Neuronal stem cell (in vitro differentiated cells): ENCODE results near the gene TRAF1.

ENCODE experiments used
- DNase-seq: peaks from one replicate; pipeline ENCODE4 v3.0.0-alpha.2; 2013; ENCODE audit warnings: low spot score
- H2AFZ ChIP-seq: one replicate; pipeline ENCODE4 v1.6.1; 2013; ENCODE audit warnings: mild to moderate bottlenecking, low read length, inconsistent platforms
- H2AK5ac ChIP-seq: 2 replicates; pipeline ENCODE4 v1.6.1; 2013; ENCODE audit warnings: low read depth, mild to moderate bottlenecking, inconsistent platforms, low read length, moderate library complexity, mixed read lengths
- H2BK120ac ChIP-seq: 2 replicates; pipeline ENCODE4 v1.6.1; 2013; ENCODE audit warnings: low read depth, mild to moderate bottlenecking, inconsistent platforms, low read length, moderate library complexity, mixed read lengths
- H2BK12ac ChIP-seq: one replicate; pipeline ENCODE4 v1.6.1; 2013; ENCODE audit warnings: low read length, inconsistent platforms
- H2BK15ac ChIP-seq: 2 replicates; pipeline ENCODE4 v1.6.1; 2013; ENCODE audit warnings: mild to moderate bottlenecking, low read length, inconsistent platforms, mixed read lengths
- H2BK5ac ChIP-seq: one replicate; pipeline ENCODE4 v1.6.1; 2013; ENCODE audit warnings: inconsistent platforms, mild to moderate bottlenecking, low read length, moderate library complexity
- H3K14ac ChIP-seq: one replicate; pipeline ENCODE4 v1.6.1; 2013; ENCODE audit warnings: low read length, inconsistent platforms
- H3K18ac ChIP-seq: 2 replicates; pipeline ENCODE4 v1.6.1; 2013; ENCODE audit warnings: low read length, inconsistent platforms
- H3K23ac ChIP-seq: 2 replicates; pipeline ENCODE4 v1.6.1; 2013; ENCODE audit warnings: low read depth, mild to moderate bottlenecking, mixed read lengths, low read length, inconsistent platforms; ENCODE audit not compliant: poor library complexity
- H3K27ac ChIP-seq: replicated peaks from 3 replicates; pipeline ENCODE4 v1.5.1; 2013; ENCODE audit warnings: low read length, inconsistent platforms
- H3K27me3 ChIP-seq, 3 experiments: 2 replicates each; pipeline ENCODE4 v1.6.1; 2013; ENCODE audit warnings: low read length in 3 of 3, mild to moderate bottlenecking in 2 of 3, inconsistent platforms in 1 of 3, low read depth in 1 of 3, mixed read lengths in 1 of 3, moderate library complexity in 1 of 3; ENCODE audit not compliant: control insufficient read depth in 3 of 3, insufficient read depth in 3 of 3
- H3K36me3 ChIP-seq, 2 donors: replicated peaks in 1 of 2; 2 replicates each; pipeline ENCODE4 v1.6.1; 2013; ENCODE audit warnings: low read length in 2 of 2; ENCODE audit not compliant: control insufficient read depth in 2 of 2, insufficient read depth in 2 of 2
- H3K4ac ChIP-seq: 2 replicates; pipeline ENCODE4 v1.6.1; 2013; ENCODE audit warnings: inconsistent platforms, mild to moderate bottlenecking, low read length, moderate library complexity
- H3K4me1 ChIP-seq, 2 donors: 1 replicate in 1 of 2; 2 replicates in 1 of 2; pipeline ENCODE4 v1.6.1; 2013; ENCODE audit warnings: low read length in 2 of 2, low read depth in 1 of 2; ENCODE audit not compliant: control insufficient read depth in 2 of 2, insufficient read depth in 1 of 2
- H3K4me2 ChIP-seq: one replicate; pipeline ENCODE4 v1.6.1; 2013; ENCODE audit warnings: mild to moderate bottlenecking, low read length, inconsistent platforms; ENCODE audit not compliant: insufficient read depth, poor library complexity, severe bottlenecking
- H3K4me3 ChIP-seq, 2 donors: 2 replicates each; pipeline ENCODE4 v1.5.1; 2013; ENCODE audit warnings: low read length in 2 of 2, mild to moderate bottlenecking in 2 of 2, inconsistent platforms in 1 of 2, moderate library complexity in 1 of 2
- H3K79me1 ChIP-seq: one replicate; pipeline ENCODE4 v1.6.1; 2013; ENCODE audit warnings: low read depth, mild to moderate bottlenecking, inconsistent platforms, low read length, moderate library complexity
- H3K9ac ChIP-seq: one replicate; pipeline ENCODE4 v1.6.1; 2013; ENCODE audit warnings: mild to moderate bottlenecking, low read depth, low read length, inconsistent platforms; ENCODE audit not compliant: poor library complexity
- H3K9me3 ChIP-seq, 2 donors: replicated peaks in 1 of 2; 2 replicates each; pipeline versions ENCODE3 to v1.6.1; 2013; ENCODE audit warnings: low read length in 2 of 2, mild to moderate bottlenecking in 2 of 2, inconsistent platforms in 1 of 2, low read depth in 1 of 2, mixed read lengths in 1 of 2, moderate library complexity in 1 of 2; ENCODE audit not compliant: control insufficient read depth in 2 of 2, insufficient read depth in 1 of 2
- H4K8ac ChIP-seq: one replicate; pipeline ENCODE4 v1.6.1; 2013; ENCODE audit warnings: low read depth, mild to moderate bottlenecking, inconsistent platforms, low read length, moderate library complexity
- H4K91ac ChIP-seq: one replicate; pipeline ENCODE4 v1.6.1; 2013; ENCODE audit warnings: low read length, low read depth, mild to moderate bottlenecking, inconsistent platforms; ENCODE audit not compliant: poor library complexity
- WGBS, 2 donors: extraction: QIAGEN DNeasy Blood & Tissue Kit; methylation state at CpG; one replicate each; pipeline ENCODE4 v1.1.7; 2013; ENCODE audit warnings: missing lambda C conversion rate in 2 of 2, mixed read lengths in 1 of 2; ENCODE audit not compliant: insufficient read length in 2 of 2, insufficient replicate concordance in 1 of 2; ENCODE audit errors: extremely low coverage in 2 of 2; 5-methylcytosine and 5-hydroxymethylcytosine counted together

TRAF1 gene

GRCh38 chr9:120877276-120878034 is 49.1 kb downstream of the TRAF1 start:
- Histone ChIP-seq H4K8ac (no peak overlapping the region), H2BK15ac (peak overlapping the region; percentile 1), H3K4ac (no peak overlapping the region), H3K9ac (peak overlapping the region; percentile 71), H3K23ac (peak overlapping the region; percentile 50), H3K4me1 (peaks cover 11% of the 10 kb centered on the region in 2 donors), H4K91ac (no peak overlapping the region), H3K27me3 (peaks cover 0 to 3% (median 2%) of the 10 kb centered on the region in 3 experiments), H3K14ac (peak overlapping the region; percentile 49), H2AFZ (peak overlapping the region; percentile 87), H2AK5ac (peak overlapping the region; percentile 8), H3K27ac (no peak overlapping the region), H2BK5ac (no peak overlapping the region), H3K79me1 (no peaks in the 10 kb centered on the region), H3K4me2 (peak overlapping the region; percentile 96), H2BK12ac (peak overlapping the region; percentile 64), H3K9me3 (no peaks in the 10 kb centered on the region), H2BK120ac (no peak overlapping the region), H3K4me3 (peak overlapping the region; percentile 85), H3K36me3 (peaks cover 11 to 25% of the 10 kb centered on the region in 2 donors), H3K18ac (peak overlapping the region; percentile 94)
- WGBS, 2 donors: no CpG with 5 or more reads among the region's 63 CpGs
- DNase-seq: peak; percentile 40

GRCh38 chr9:120876842-120877240 is 49.8 kb downstream of the TRAF1 start, which contains the start of gene PHF19:
Gene PHF19 (minus strand): TSS chr9:120877188. CDS start chr9:120874741, 2,447 bp downstream.
- peak within 1 kb of the TSS; percentile 56 for H2BK120ac ChIP-seq
- peak within 1 kb of the TSS; percentile 94 for H2AFZ ChIP-seq
- peak within 1 kb of the TSS; percentile 82 for H3K9ac ChIP-seq
- H3K79me1 ChIP-seq: no peaks in the 10 kb centered on the region
- DNase-seq: no peak
- peak within 1 kb of the TSS; percentile 14 for H3K4ac ChIP-seq
- no peak within 1 kb of the TSS for H4K91ac ChIP-seq
- H2AK5ac ChIP-seq: peak within 1 kb of the TSS; percentile 8
- H3K4me2 ChIP-seq: peak within 1 kb of the TSS; percentile 96
- no CpG with 5 or more reads among the region's 45 CpGs for WGBS, 2 donors
- peak within 1 kb of the TSS; percentile 96 for H3K23ac ChIP-seq
- peak within 1 kb of the TSS; percentile 95 for H3K18ac ChIP-seq
- H4K8ac ChIP-seq: no peak within 1 kb of the TSS
- peaks cover 0 to 3% (median 2%) of the 10 kb centered on the region in 3 experiments for H3K27me3 ChIP-seq
- H3K4me1 ChIP-seq: peaks cover 11% of the 10 kb centered on the region in 2 donors
- peak within 1 kb of the TSS; percentile 59 for H3K14ac ChIP-seq
- H2BK5ac ChIP-seq: no peak within 1 kb of the TSS
- peaks cover 11 to 31% of the 10 kb centered on the region in 2 donors for H3K36me3 ChIP-seq
- peak within 1 kb of the TSS; percentile 96 for H2BK15ac ChIP-seq
- H3K9me3 ChIP-seq: no peaks in the 10 kb centered on the region
- peak within 1 kb of the TSS; percentile 85 to 94 for H3K4me3 ChIP-seq
- H2BK12ac ChIP-seq: peak within 1 kb of the TSS; percentile 64
- H3K27ac ChIP-seq: peak within 1 kb of the TSS; percentile 63

DNA sequence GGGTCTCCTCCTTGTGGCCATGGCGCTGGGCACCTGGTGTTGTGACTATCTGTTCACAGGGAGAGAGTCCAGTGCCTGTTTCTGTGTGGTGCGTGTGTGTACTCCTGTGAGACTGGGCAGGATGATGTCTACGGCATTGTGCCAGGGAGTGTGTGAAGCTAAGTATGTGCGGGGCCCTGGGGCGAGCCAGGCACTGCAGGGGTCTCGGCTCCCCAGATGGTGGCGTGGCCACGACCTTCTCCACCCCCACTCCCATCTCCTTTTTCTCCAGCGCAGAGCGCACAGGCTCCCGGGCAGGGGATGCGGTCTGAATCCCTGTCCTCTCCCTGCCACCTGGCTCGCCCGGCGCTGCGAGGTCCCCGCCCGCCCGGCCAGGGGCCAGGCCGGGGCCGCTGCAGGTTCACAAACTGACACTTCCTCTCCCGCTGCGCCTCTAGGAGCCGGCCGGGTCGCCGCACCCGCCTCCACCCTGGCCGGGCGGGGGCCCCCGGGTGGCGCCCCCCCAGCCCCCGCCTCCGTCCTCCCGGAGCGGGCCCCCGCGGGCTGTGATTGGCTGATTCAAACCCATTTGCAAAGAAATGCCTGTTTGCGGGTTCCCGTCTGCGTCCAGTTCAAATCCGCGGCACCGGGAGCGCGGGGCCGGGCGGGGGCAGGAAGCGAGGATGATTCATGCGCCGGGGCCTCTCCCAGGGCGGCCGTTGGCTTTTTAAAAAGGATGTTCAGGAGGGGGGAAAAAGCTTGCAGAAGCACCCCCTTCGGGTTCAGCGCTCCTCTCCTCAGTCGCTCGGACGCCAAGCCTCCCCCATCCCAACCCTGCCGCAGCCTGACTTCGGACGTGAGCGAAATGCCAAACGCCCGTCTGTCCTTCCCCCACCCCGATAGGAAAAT is 50.4 kb downstream of the TRAF1 start:
- peak overlapping the region; percentile 63 for H3K27ac ChIP-seq
- no peaks in the 10 kb centered on the region for H3K79me1 ChIP-seq
- H2BK15ac ChIP-seq: peak overlapping the region; percentile 96
- peaks cover 0 to 3% (median 2%) of the 10 kb centered on the region in 3 experiments for H3K27me3 ChIP-seq
- peak overlapping the region; percentile 48 for H2BK12ac ChIP-seq
- H3K18ac ChIP-seq: peak overlapping the region; percentile 94
- peak overlapping the region; percentile 85 to 94 for H3K4me3 ChIP-seq
- peak overlapping the region; percentile 94 for H2AFZ ChIP-seq
- DNase-seq: peak; percentile 63
- H3K36me3 ChIP-seq: peaks cover 11 to 37% of the 10 kb centered on the region in 2 donors
- H3K9ac ChIP-seq: peak overlapping the region; percentile 82
- WGBS, 2 donors: no CpG with 5 or more reads among the region's 65 CpGs
- H3K14ac ChIP-seq: peak overlapping the region; percentile 59
- no peaks in the 10 kb centered on the region for H3K9me3 ChIP-seq
- H3K4me2 ChIP-seq: peak overlapping the region; percentile 91
- no peak overlapping the region for H4K91ac ChIP-seq
- peak overlapping the region; percentile 56 for H2BK120ac ChIP-seq
- H3K4ac ChIP-seq: peak overlapping the region; percentile 14
- peak overlapping the region; percentile 85 for H2AK5ac ChIP-seq
- H3K4me1 ChIP-seq: peaks cover 11% of the 10 kb centered on the region in 2 donors
- peak overlapping the region; percentile 96 for H3K23ac ChIP-seq
- H2BK5ac ChIP-seq: peak overlapping the region; percentile 19
- H4K8ac ChIP-seq: no peak overlapping the region
